WI38 (cell line): ENCODE measurements around the gene TMEM214.

ENCODE experiments used
- H3K4me3 ChIP-seq: 2 replicates; pipeline ENCODE4 v1.5.1; 2011; ENCODE audit warnings: low read depth, mild to moderate bottlenecking, control low read depth, low read length
- TF ChIP-seq, protein P1 (sequence below): IDR thresholded peaks from 2 replicates; pipeline ENCODE4 v1.5.1; 2012; ENCODE audit warnings: low read depth, mild to moderate bottlenecking, control low read depth, low read length

The TMEM214 gene

DNA sequence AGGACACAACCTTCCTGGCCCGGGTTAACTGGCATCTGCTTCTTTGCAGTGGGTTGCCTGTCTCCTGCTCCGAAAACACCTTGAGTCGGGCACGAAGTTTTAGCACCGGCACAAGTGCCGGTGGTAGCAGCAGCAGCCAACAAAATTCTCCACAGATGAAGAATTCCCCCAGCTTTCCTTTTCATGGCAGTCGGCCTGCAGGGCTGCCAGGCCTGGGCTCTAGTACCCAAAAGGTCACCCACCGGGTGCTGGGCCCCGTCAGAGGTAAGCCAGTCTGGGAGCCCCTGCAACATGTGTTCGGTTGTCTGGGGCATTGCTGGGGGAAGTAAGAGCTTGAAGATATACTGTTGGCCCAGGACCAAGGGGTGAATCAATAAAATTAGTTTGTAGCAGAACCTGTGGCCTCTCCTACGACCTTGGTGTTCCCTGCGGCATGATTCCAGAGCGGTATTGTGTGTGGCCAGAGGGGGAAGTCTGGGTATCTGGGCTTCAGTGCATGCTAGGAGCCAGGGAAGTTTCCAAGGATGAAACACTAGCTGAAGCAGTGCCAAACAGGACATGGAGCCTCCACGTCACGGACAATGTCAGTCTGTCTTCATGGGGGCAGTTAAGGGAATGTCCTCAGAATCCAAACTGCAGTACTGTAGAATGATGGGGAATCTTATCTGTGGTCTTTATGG, 26.5 kb downstream of the TMEM214 start:
- no peak overlapping the region for H3K4me3 ChIP-seq
- TF ChIP-seq, protein P1, sequence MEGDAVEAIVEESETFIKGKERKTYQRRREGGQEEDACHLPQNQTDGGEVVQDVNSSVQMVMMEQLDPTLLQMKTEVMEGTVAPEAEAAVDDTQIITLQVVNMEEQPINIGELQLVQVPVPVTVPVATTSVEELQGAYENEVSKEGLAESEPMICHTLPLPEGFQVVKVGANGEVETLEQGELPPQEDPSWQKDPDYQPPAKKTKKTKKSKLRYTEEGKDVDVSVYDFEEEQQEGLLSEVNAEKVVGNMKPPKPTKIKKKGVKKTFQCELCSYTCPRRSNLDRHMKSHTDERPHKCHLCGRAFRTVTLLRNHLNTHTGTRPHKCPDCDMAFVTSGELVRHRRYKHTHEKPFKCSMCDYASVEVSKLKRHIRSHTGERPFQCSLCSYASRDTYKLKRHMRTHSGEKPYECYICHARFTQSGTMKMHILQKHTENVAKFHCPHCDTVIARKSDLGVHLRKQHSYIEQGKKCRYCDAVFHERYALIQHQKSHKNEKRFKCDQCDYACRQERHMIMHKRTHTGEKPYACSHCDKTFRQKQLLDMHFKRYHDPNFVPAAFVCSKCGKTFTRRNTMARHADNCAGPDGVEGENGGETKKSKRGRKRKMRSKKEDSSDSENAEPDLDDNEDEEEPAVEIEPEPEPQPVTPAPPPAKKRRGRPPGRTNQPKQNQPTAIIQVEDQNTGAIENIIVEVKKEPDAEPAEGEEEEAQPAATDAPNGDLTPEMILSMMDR = no peak

DNA sequence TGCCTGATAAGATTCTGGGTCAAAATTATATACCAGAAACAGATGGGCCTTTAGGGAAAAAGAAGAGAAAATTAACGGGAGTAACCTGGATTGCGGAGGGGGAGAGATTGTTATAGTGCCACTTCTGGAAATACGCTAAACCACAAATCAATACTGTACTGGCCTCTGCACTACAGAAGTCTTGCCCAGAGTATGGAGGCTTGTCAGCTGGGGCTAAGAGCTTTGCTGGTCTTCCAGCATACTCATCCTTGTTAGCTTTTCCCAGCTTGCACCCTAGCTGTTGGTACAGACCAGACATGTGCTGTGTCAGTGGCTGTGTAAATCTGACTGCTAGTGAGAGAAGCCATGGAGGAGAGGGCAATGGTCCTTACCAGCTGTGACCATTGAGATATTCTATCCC, 27.6 kb downstream of the TMEM214 start:
- TF ChIP-seq, protein P1 = no peak
- no peak overlapping the region for H3K4me3 ChIP-seq

DNA sequence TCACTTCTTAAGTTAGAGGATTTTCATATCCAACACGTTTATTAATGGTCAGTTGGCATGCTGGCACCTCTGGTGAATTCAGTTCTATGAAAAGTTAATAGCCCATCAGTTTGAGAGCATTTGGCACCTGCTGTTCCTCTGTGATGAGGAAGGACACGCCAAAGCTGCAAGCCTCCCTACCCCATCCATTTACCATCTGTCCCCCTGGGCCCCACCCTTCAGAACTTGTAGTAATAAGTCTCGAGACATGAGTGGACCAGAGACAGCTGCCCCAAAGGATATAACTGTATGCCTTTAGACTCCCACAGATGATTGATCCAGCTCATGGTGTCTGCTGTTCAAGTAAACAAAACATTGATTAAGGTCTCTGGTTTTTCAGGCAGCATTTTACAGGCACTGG, 32.4 kb downstream of the TMEM214 start:
- no peak overlapping the region for H3K4me3 ChIP-seq
- TF ChIP-seq, protein P1 = no peak

DNA sequence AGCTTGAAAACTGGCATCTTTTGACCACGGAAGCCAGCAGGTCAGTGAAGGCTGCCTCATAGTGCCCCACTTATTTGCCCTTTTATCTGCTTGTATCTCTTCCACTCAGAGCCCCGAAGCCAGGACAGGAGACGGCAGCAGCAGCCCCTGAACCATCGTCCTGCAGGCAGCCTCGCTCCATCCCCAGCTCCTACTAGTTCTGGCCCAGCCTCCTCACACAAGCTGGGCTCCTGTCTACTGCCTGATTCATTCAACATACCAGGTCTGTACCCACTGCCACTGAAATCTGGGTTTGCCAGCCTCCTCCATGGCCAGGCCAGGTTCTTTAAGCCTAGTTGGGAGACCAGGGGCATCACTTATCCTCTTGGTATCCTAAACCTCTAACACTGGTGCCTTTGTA, 34.6 kb downstream of the TMEM214 start:
- H3K4me3 ChIP-seq = no peak overlapping the region
- TF ChIP-seq, protein P1 = no peak

DNA sequence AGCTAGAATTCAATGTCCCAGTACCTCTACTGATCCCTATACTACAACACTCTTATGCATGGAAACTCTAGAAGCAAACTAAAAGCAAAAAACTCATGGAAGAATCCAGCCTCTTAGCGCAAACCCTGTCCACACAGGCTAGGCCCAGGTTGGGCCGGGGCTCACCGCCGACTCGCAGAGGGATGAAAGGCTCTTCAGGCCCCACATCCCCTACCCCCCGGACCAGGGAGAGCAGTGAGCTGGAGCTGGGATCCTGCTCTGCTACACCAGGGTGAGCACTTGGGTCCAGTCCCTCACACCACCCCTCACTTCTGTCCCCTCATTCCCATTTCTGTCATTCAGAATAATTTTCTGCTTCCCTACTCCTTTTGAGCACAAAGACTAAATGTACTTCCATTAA, 36.7 kb downstream of the TMEM214 start:
- TF ChIP-seq, protein P1 = no peak
- H3K4me3 ChIP-seq = peak overlapping the region; percentile 100

DNA sequence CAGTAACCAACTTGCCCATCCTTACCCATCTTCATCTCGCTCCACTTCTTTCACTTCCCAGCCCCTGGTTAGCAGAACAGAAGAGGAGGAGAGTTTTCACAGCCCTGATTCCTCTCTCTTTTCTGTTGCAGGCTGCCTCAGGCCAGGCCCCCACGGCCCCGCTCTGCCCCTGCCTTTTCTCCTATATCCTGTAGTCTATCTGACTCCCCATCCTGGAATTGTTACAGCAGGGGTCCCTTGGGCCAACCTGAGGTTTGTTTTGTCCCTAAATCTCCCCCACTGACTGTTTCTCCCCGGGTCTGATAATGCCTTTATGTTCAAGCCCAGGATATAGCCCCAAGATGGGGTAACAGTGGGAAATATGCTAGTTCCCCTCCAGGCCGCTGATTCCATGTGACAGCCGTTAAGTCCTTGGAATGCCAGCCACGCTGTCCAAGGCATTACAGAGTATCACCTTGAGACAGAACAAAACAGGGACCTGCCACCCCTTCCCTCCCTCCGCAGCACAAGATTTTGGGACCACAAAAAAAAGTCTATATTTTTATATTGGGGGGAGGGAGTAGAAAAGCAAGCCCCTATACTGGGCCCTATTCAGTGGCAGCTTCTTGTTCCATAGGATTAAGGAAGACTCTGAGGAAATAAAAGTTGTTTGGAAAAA, 37.3 kb downstream of the TMEM214 start:
- peak overlapping the region; percentile 100 for H3K4me3 ChIP-seq
- TF ChIP-seq, protein P1 = no peak

DNA sequence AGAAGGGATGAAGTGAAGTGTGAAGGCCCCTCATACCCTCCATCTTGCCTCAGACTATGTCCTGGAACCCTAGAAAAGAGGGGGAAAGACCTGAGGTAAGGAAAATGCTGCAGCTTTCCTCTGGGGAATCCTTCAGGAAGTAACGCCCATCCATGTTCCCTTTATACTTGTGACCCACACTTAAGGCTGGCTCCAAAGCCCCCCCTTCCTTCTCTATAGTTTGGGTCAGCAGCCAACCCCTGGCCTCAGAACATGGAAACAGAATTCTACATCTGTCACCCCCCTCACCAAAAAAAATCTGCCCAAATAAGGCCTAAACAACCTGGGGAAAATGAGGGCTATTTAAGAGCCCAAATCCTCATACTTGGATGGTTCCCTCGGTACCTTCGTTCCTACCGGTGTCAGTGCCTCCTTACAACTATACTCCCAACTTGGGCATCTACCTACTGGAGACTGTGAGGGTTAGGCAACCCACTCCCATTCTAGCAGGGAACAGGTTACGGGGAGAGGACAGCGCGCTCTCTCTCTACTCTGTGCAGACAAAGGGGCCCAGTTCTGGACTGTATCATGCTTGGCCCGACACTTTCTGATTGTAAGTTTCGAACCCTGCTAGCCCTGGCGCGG, 38.0 kb downstream of the TMEM214 start:
- TF ChIP-seq, protein P1 = no peak
- peak overlapping the region; percentile 100 for H3K4me3 ChIP-seq
